ENCODE measurements around the gene SSBP3.

The SSBP3 gene

GRCh38 chr1:54265659-54266058, 140.5 kb downstream of the SSBP3 start:
- no peak for DNase-seq (ENCODE audit: low read depth)

- no peak for DNase-seq (ENCODE audit: low read depth)
Measured at GRCh38 chr1:54265126-54265525, 141.1 kb downstream of the SSBP3 start.

- DNase-seq (ENCODE audit: low read depth), result no peak
Measured at GRCh38 chr1:54263601-54264226, 142.5 kb downstream of the SSBP3 start.

GRCh38 chr1:54262244-54262643, 143.9 kb downstream of the SSBP3 start:
- DNase-seq (ENCODE audit: low read depth), result no peak

- no peak for DNase-seq (ENCODE audit: low read depth)
Measured at GRCh38 chr1:54260810-54261209, 145.4 kb downstream of the SSBP3 start.

DNA sequence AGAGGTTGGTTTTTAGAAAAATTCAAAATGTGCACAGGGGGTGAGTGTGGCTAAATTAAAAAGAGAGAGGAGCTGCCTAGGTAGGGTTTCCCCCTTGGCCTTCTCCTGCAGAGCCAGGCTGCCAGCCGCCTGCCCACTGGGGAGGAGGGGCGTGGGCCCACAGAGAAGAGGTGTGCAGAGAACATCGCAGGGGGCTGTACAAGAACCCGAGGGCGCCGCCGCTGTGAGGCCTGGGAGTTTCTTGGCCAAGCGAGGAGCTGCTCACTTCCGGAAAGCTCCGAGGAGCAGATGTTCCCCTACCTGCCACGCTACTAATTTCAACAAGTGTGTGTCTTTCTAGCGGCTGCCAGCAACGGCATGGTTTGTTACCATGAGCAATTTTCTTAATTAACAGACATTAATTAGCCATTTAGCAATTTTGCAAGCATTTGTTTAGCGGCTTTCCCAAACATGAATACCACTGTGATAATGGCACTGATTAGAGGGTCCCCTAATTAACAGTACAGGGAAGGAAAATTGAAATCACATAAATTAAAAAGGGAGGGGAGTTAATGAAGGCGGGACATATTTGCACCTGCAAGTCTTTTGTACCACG, 146.6 kb downstream of the SSBP3 start:
- no peak for DNase-seq (ENCODE audit: low read depth)

GRCh38 chr1:54257876-54258275, 148.3 kb downstream of the SSBP3 start:
- no peak for DNase-seq (ENCODE audit: low read depth)

- DNase-seq (ENCODE audit: low read depth), result no peak
Measured at GRCh38 chr1:54257346-54257620, 148.9 kb downstream of the SSBP3 start.

DNA sequence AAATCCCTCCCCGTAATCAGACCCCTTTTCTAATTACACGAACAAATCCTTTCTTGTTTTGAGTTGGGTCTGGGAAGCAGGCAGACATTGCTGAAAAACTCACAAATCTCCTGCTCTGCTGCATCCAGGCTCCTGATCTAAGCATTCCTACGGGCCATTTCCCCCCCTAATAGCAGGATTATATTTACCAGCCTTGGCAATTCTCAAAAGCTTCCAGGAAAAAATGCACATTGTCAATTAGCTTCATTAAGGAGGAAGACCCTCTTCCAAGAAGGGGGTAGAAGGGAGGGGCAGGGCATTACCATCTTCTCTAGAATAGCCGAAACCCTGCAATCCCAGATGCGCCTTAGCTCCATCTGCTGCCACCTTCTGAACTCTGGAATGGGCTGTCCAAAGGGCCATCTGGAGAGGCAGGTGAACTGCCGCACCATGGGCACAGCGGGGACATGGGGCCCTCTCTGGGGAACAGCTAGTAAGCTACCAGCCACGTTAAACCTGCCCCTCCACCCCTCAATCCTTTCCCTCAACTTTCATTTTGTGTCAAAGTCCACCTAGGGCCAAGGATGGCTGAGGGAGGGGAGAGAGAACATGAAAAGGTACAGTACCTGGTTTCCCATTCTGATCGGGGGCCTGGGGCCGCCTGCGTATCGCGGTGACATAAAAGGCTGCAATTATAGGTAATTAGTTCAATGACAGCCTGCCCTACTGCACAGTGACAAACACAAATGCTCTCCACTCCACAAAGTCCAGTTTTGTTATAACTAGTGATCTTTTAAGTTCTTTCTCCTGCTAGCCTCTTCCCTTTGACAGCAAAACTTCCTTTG, 149.5 kb downstream of the SSBP3 start:
- no peak for DNase-seq (ENCODE audit: low read depth)

GRCh38 chr1:54255026-54255702, 151.0 kb downstream of the SSBP3 start:
- DNase-seq (ENCODE audit: low read depth), result no peak

DNA sequence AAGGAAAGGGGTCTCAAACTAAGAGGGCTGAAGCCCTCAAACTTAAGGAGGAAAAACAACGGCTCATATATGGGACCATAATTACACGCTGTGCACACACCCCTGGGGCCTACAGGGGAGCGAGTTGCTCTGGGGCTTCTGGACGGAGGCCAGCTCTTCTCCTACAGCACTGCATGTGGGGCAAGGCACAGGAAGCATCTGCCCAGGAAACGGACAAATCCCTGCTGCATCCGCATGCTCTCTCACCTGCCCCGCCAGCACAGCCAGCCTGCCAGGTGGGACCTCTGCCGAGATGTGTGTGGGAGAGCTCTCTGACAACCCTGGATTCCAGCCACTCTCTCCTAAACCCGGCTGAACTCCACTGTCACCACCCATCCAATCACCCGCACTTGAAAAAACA, 152.1 kb downstream of the SSBP3 start:
- DNase-seq (ENCODE audit: low read depth), result no peak

GRCh38 chr1:54253480-54253879, 152.7 kb downstream of the SSBP3 start:
- DNase-seq (ENCODE audit: low read depth), result no peak

DNA sequence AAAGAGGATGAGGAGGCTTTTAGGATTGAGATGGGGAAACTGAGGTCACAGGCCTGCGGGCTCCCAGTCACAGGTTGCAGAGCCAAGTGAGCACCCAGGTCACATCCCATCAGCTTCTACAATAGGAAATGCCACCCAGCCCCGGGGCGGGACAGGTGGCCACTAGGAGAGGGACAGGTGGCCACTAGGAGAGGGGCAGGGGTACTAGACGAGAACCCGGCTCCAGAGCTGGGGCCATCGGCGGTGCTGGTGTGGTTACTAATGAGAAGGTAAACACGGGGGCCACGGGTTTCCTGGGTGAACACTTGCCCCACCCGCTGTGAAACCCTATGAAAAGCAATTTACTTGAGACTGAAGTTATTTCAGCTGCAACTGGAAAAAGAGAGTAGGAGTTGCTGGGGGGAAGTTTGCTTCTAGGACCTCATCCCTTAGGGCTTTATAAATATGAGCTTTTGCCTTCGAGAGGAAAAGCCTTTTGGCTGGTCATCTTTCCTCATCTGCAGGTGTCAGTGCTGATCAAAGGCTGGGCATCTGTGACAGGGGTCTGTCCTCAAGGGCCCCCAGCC, 153.7 kb downstream of the SSBP3 start:
- no peak for DNase-seq (ENCODE audit: low read depth)

GRCh38 chr1:54250670-54251069, 155.5 kb downstream of the SSBP3 start:
- no peak for DNase-seq (ENCODE audit: low read depth)

DNA sequence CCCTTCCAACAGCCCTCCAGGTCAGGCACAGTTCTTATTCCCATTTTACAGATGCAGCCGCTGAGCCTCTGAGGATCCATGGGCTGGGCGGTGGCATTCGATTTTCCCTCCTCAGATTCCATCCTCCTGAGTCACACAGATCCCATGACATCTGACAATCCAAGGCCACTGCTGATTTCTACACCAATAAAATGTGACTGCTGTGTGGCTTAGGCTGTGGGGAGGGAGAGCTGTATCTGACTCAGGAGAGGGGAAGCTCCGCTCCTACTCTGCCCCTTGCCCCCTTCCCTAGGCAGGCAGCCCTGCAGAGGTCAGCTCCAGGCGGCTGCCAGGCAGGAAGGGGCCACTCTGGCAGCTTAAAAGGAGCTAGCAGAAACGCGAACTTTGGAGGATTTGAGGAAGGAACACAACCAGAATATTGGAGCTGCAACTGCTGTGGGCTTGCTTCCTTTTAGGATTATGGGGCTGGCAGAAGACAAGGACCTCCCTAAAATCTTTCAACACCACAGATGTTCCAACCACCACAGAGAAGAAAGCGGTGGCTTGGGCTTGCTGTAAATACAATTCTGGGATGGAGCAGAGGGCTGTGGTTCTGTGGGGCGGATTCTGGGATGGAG, 156.3 kb downstream of the SSBP3 start:
- no peak for DNase-seq (ENCODE audit: low read depth)

DNA sequence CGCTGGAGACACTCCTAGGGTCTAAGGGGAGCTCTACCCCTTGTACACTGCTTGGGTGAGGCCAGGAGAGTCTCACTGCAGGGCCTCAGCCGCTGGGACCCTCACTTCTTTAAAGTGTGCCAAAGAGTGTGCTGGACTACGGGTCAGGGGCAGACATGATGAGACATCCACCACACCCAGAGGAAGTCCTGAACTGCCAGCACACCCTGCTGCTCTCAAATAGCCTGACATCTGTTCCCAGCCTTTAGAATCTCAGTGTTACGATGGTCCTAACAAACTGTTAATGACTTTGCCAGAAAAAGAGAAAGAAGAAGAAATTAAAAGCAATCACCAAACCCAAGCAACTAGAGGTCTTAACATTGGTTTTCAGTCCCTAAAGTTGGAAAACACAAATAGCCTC, 157.2 kb downstream of the SSBP3 start:
- no peak for DNase-seq (ENCODE audit: low read depth)

DNA sequence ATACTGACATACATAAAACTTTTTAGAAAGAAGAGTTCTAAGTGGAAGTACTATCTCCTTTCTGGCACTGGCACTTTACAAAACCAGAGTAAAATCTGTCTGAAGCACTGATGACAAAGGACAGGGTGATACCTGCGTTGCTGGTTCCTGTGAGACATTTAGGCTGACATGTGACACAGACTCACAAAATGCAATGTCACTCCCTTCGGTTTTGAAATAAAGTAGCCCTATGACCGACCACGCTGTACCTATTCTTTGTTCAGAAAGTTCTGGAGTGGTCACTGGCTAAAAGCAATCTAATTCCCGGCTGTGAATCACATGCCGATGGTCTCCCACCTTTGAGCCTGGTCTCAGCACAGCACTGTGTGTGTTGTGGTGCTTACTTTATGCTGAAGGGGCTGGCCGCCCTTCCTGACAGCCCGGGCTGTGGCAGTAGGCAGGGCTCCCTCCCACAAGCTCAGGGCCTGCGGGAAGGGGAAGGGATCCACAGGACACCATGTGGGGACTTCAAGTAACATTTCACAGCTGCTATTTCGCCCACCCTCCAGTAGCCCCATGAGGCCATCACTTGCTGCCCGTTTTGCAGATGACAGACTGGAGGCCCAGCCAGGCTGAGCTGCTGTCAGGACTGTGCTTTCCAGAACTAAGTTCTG, 158.2 kb downstream of the SSBP3 start:
- DNase-seq (ENCODE audit: low read depth), result no peak

DNA sequence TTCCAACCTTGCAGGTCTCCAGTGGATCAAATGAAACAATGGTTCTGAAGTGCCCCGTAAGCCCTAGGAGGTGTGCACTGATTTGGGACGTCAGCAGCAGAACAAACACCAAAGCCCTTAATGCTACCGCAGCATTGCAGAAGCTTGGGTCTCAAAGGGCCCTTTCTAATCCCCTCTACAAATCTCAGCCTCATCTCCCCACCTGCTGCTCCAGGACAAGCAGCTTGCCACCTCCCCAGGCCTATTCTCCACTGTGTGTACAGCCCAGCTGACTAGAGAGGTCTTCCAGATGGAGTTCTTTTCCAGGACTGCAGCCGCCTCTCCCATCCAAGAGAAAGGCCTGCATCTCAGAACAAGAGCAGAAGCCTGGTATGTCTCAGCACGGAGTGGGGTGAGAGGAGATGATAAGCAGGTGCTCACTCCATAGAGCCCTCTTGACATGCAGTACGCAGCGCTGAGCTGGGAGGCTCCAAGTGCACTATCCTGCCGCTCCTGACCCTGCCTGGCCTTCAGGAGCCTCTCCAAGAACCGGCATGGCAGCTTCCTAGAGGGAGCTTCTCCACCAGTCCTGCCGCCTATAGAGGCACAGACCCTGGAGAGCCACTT, 160.0 kb downstream of the SSBP3 start:
- no peak for DNase-seq (ENCODE audit: low read depth)

DNA sequence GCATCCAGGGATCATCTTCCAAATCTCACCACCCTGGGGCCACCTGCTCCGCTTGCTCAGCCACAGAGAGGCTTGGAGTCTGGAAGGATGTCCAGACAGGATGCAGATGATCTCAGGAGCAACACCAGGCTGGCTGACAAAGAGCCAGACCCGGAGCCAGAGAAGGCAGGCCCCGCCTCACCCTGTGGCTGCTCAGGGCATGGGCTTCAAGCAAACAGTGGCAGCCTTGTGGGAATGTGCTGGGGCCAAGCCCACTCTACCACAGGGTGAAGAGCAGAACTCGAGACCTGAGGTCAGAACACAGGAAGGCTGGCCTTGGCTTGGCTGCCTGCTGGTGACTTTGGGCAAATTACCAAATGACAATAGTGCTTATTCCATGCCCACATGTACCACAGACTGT, 160.7 kb downstream of the SSBP3 start:
- no peak for DNase-seq (ENCODE audit: low read depth)

- no peak for DNase-seq (ENCODE audit: low read depth)
Measured at GRCh38 chr1:54244655-54245054, 161.5 kb downstream of the SSBP3 start.

GRCh38 chr1:54243022-54243421, 163.2 kb downstream of the SSBP3 start:
- DNase-seq (ENCODE audit: low read depth), result no peak

All from activated T-cell treated with anti-CD3 and anti-CD28 coated beads for 24 hours (primary cell).